NCI-H524 (cell line): ENCODE data around the gene DRICH1.
"Not testable (repeated sequence)": the region's sequence is repeated elsewhere in the genome, so short reads cannot be mapped to it uniquely, and the experiment has no call there.

Source experiments
- DNase-seq, 2 experiments: peaks; one replicate each; lab custom pipeline; 2025; lab: John Stamatoyannopoulos, UW

DRICH1 gene

DNA sequence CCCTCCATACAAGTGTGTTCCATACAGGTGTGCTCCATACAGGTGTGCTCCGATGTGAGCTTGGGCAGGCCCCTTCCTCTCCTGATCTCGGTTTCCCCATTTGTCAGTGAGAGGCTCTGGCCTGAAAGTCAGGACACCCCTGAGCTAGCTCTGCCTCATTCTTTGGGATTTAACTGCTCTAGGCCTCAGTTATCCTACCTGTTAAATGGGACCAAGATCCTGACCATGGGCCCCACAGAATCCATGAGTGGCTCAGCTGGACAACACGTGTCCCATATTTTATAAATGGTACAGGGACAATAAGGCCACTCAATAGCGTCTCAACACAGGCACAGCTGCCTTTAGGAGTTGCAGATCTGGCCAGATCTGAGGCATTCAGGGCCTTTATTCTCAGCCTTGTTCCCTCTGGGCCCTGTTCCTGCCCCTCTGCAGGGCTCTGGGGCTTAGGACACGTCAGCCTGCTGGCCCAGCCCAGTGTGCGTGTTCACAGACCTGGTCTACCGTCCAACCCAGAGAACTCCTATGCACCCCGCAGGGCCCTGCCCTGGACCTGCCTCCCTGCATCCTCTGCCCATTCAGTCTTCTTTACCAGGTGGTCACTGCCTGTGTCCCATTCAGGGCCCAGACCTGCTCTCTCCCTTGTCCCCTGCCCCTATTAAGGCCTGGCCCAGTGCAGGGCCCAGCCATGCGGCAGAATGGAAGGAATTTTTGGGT lies 33.2 kb downstream of the DRICH1 start:
- DNase-seq, result no peak

DNA sequence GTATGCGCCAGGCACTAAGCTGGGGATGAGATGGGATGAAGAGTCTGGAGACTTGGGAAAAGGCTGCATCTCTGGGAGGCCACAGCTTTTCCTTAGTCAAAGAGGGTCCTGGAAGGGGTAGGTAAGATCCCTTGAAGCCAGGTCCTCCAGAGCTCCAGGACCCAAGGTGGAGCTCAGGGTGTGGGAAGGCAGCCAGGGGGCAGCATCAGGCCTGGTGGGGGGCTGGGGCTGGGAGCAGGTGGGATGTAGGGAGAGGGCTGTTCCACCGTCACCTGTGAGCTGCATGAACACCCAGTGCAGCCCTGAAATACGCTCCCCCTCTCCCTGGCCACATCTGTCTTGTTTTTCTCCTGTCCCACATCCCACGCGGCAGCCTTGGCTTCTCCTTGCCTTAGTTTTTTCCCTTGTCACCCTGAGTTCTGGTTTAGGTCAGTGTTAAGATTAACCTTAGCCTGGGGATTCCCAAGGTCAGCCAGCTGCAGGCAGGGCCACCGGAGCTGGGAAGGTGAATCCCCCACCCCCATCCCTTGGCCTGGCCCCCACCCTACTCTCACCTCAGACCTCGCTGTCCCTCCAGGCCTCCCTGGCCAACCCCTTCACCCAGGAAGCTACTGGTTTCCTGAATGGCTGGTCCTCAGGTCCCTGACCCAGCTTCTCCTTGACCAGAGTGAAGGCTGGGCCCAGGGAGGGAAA lies 34.4 kb downstream of the DRICH1 start:
- DNase-seq, result not testable (repeated sequence)

DNA sequence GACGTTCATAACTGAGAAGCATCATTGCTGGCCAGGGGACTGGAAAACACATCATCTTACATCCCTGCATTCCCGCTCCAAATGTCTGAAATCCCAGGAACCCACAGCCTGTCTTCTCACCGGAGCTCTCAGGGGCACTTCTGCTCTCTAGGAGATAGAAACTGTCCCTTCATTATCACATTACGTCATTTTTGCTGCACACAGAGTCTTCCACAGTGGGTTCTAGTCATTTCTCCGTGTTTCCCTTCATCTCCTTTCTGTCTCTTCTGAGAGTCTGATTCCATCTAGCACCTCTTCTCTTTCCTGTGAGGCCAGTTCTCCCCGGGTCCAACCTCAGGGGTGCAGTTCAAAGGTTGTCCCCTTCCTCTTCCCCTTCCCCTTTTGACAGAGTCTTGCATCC lies 36.2 kb downstream of the DRICH1 start:
- DNase-seq, result not testable (repeated sequence)

DNA sequence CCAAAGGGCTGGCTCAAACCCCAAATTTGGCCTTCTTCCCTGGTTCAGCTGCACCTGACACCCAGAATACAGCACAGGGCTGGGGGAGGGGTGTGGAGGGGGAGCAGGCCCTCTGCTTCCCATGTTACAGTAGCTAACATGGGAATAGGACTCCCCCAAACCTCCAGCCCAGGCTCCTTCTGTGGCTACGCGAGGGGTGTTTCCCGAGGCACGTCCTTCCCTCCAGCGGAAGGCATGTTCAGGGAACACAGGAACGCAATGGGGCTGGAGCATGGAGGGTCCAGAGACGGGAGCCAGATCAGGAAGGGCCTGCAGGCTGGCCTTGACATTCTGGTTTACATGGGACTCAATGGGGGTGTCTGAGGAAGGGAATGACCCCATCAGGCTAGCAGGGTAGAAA lies 40.3 kb downstream of the DRICH1 start:
- DNase-seq, result no peak

DNA sequence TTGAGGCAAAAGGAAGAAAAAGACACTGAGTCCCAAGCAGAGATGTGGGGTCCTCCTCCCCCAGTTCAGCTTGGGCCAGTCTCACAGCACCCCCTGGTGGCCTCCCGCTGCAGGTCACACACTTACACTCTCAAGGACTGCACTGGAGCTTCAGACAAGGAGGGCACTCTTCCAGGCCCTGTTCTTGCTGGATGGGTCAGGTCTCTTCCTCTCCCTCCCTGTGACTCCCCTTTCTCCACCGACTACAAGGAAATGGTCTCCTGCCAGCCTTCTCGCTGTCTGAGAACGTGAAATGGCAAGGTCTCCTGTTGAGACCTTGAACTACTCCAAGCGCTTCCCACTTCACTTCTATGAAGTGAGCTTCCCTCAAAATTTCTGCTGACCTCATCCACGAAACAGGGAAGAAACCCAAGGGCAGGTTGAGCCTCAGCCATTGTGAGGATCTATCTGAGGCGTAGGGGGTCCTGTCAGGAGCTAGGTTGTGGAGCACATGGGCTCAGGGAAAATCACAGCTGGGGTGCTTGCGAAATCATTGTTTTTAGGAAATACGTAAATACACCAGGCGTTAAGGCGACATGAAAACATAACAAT lies 40.8 kb downstream of the DRICH1 start:
- peak; percentile 27 to 52 for DNase-seq

DNA sequence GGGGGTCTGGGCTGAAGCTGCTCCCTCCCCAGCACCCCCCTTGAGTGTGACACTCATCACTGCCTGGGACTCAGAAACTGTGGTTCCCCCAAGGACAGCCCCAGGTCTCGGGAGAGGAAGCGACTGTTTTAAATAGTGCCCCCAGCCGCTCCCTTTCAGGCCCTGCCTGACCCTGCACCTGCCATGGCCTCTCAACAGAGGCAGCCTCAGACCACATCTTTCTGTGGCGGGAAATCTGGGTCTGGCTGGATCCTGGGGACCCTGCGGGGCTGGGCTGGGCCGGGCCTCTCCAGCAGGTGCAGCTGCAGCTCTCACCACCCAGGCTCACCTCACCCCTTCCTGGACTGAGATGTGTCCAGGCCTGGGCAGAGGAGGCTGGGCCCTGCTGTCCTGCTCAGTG lies 48.3 kb downstream of the DRICH1 start:
- no peak for DNase-seq

DNA sequence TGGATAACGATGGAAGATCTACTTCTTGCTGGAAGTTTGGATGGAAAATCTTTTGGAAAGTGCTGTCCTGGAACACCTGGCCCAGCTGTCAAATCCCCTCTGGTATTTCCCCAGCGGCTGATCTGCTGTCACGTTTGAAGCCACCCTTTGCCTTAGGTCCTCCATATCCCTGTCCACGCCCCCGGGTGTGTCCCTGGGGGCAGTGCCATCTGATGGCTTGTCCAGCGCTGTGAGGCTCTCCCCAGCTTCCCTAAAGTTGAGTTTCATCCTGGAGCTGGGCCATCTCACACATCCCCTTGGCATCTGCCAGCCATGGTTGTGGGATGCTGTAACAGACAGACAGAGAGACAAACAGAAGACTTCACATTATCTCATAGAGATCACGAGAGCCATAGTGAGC lies 49.0 kb downstream of the DRICH1 start:
- no peak for DNase-seq

DNA sequence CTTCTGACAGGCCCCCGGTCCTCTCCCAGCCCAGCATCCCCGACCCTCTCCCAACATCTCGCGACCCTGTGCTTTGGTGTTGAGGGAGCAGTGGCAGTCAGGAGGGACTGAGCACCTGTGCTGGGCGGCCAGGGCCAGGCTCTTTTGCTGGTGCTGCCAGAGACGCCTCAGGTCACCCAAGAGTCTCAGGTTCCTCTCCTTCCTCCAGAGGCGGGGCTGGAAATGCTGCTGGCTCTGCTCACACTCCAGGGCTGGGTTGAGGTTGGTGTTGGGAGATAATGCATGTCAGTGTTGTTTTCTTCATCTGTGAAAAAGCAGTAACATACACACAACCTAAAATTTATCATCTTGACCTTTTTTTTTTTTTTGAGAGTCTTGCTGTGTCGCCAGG lies 50.9 kb downstream of the DRICH1 start:
- DNase-seq, result no peak

DNA sequence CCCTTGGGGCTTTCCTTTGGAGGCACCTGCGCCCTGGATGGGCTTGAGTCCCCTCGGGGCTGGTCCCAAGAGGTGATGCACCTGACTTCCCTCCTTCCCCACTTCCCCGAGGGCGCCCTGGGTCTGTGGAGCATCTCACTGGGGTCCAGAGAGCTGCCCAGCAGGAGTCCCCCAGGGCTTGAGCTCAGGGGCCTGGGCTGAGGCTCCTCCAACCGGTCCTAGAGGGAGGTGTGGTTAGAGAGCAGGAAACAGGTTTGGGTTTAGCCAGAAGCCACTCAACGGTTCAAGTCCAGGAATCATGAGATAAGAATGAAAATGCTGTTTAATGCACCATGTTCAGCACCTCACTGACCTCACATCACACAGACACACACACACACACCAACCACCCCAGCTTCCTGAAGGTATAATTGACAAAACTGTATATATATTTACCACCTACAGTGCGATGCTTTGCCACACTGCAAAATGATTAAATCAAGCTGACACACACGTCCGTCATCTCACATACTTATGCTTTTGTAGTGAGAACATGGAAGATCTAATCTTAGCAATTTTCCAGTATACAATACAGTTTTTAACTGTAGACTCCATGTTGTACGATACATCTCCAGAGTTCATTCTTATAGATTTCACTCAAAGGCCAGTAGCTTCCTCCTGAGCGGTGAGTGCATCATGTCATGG lies 51.4 kb downstream of the DRICH1 start:
- DNase-seq, result no peak

DNA sequence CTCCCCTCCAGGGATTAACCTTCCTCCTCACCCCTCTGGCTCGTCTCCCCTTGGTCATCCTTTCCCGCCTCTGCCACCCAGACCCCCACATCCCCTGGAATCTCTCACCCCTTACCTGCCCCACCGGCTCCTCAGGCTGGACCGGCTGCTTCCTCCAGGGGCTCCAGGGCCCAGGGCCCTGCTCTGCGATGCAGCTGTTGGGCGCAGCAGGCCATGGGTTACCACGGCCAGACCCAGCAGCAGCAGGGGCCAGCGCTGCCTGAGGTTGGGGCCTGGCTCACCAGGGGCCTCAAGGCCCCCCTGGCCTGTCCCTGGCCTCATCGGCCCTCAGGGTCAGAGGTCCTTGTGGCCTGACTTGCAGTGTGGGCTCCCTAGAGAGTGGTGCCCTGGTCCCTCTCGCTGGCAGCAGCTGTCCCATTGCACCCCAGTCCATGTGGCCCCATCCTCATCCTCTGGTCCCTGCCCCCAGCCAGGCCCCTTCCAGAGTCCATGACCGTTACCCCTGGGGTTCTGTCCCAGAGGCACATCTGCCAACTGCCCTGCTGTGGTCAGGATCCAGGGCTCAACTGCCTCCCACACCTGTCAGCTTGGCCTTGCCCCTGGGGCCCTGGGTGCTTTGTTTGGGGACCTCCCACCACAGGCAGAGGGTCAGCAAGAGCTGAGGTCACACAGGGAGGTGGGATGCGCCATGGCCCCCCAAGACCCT lies 52.1 kb downstream of the DRICH1 start, which contains the start of gene IGLL1:
Gene IGLL1, minus strand, starts transcription at position 421 of the 706 bp plus-strand sequence. Its CDS starts 100 bp downstream, at position 321.
- DNase-seq, result no peak

DNA sequence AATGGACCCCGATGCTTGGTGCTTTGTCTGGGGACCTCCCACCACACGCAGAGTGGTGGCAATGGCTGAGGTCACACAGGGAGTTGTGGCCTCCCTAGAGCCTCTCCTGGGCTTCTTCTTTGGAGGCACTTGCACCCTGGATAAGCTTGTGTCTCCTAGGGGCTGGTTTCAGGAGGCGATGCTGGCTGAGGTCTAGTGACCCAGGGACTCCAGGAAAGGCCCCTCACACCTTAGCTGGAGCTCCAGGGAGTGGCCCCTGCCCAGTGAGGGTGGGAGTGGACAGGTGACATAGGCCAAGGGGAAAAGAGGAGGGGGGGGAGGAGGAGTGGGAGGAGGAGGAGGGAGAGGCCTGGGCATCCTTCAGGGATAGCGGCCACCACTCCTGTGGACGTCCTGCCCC lies 52.8 kb downstream of the DRICH1 start:
- no peak for DNase-seq

DNA sequence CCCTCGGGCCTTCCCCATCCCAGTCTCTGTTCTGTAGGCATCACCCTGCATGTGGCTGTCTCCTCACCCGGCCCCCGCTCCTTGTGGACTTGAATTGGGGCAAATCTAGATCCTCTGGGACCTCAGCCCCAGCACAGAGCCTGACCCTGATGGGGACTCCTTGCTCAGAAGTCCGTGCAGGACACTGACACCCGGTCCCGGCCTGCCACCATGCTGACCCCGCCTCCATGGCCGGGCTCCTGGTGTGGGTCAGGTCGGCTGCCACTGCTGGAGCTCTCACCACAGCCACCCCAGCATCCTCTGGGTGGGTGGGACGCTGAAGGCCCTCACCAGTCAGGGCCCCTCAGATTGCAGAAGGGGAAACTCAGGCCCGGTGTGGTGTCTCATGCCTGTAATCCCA lies 53.8 kb downstream of the DRICH1 start:
- no peak for DNase-seq

DNA sequence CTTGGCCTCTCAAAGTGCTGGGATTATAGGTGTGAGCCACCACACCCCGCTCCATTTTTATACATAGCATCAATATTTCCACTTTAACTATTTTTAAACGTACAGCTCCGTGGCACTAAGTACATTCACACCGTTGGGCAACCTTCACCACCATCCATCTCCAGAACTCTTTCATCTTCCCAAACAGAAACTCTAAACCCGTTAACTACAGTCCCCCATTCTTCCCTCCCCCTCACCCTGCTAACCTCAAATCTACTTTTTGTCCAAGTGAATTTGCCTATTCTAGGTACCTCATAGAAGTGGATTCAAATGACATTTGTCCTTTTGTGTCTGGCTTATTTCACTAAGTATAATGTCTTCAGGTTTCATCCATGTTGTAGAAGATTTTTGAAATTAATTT lies 55.4 kb downstream of the DRICH1 start:
- no peak for DNase-seq

DNA sequence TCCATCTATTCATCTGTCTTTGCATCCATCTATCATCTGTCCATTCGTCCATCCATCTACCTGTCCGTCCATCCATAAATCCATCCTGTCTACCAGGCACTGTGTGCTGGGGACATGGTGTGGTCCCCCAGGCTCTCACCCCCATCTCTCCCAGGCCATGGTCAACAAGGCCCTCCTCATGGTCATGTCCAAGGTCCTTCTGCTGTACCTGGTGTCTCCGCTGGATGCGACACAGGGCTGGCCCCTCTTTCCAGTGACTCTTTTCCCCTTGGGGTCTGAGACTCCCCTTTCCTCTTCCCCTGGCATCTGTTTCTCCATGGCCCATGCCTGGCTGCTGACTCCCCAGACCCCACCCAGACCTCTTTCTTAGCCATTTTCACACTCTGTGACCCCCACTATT lies 56.5 kb downstream of the DRICH1 start:
- DNase-seq, result no peak

DNA sequence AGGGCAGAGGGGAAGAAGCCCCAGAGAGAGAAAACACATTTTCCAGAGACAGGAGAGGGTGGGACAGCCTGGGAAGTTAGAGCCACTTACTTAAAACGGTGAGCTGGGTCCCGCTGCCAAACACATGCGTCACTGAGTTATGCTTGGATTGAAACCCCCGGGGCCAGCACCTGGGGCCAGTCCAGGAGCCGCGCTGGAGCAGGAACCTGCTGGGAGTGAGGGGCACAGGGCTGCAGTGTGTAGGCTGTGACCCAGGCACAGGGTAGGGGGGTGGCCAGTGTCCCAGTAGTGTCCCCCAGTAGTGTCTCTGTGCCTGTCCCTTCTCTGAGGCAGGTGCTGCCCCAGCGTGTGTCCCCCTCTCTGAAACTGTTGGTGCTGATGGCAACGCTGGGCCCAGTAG lies 57.2 kb downstream of the DRICH1 start:
- no peak for DNase-seq

DNA sequence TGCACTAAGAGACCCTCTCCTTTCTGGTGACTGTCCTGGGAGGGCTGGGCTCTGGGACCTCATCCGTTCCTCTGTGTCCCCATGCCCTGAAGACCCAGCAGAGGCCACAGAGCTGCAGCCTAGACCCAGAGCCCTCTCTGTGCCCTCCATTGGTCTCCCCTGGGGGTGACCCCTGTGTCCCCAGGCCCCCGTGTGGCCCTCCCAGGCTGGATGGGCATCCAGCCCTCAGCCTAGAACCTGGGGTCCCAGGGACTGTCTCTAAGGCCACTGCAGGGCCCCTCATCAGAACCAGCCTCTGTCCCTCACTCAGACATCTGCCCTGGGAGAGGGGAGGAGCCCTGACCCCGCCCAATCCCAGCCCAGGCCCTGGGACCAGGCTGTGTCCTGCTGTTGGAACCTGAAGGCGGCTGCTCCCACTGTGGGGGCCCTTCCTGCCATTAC lies 57.7 kb downstream of the DRICH1 start:
- no peak for DNase-seq

DNA sequence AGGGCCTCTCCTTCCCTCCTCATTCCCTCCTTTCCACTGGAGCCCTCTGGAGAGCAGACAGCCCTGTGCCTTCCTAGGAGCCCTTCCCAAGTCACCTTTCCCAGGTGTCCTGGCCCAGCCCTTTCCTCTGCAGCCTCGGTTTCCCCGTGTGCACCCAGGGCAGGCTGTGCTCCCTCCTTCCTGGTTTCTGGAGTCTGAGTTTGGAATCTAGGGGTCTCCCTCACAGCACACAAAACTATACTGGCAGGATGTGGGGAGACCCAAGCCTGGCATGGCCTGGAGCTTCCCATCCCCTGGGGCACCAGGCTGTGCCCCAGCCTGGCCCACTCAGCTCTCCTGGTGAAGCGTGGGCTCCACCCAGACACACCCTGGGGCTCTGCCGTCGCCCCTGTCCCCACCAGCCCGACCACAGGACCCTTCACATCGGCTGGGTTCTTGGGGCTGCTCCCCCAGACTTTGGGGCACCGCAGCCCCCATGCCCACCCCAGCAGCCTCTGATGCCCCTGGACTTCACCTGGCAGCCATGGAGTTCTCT lies 58.4 kb downstream of the DRICH1 start:
- DNase-seq, result not testable (repeated sequence)

DNA sequence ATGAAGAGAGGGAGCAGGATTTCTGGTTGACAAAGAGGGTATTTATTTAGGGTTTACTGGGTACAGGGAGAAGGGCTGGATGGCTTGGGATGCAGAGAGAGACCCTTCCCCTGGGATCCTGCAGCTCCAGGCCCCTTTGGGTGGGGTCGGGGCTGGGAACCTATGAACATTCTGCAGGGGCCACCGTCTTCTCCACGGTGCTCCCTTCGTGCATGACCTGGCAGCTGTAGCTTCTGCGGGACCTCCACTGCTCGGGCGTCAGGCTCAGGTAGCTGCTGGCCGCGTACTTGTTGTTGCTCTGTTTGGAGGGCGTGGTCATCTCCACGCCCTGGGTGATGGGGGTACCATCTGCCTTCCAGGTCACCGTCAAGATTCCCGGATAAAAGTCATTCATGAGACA lies 59.0 kb downstream of the DRICH1 start:
- not testable (repeated sequence) for DNase-seq

DNA sequence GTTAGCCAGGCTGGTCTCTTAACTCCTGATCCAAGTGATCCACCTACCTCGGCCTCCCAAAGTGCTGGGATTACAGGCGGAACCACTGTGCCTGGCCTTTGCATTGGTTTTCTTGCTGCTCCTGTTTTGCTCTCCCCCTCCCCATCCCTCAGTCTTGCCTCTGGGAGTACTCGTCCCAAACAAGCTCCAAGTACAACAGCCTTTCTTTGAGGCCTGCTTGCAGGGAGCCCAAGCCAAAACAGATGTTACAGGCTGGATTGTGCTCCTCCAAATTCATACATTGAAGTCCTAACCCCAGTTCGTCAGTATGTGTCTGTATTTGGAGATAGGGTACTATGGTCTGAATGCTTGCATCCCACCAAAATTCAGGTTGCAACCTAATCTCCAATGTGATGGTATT lies 60.6 kb downstream of the DRICH1 start:
- no peak for DNase-seq

DNA sequence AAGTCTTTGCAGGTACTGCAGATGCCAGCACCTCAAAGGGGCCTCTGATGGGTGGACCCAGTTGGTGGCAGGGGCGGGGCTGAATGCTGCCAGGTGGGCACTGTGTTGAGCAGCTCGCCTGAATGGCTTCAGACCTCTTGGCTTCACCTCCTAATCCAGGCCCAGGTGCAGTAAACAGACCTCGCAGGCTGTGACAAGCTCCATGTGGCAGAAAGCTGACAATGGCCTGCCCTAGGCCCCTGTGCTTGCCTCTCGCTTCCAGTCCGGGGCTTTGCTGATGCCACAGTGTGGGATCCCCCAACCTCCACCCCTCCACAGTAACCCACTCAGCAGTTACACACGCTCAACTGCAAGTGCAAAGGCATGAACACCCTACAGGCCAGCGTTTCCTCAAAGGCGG lies 61.4 kb downstream of the DRICH1 start:
- no peak for DNase-seq

DNA sequence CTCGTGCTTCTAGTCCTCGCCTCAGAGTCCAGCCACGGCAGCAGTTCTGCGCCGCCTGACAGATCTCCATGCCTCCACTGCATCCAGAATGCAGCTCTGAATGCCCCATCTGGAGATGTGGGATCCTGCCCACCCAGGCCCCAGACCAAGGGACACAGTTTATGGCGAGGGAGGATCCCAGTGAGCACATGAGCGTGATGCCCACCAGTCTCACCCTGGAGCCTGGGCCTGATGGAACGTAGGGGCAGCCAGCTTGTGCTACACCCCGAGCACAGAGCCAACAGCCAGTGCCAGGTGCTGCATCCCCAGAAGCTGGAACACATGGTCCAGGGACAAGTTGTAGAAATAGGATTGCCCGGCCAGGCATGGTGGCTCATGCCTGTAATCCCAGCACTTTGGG lies 62.4 kb downstream of the DRICH1 start:
- no peak for DNase-seq

DNA sequence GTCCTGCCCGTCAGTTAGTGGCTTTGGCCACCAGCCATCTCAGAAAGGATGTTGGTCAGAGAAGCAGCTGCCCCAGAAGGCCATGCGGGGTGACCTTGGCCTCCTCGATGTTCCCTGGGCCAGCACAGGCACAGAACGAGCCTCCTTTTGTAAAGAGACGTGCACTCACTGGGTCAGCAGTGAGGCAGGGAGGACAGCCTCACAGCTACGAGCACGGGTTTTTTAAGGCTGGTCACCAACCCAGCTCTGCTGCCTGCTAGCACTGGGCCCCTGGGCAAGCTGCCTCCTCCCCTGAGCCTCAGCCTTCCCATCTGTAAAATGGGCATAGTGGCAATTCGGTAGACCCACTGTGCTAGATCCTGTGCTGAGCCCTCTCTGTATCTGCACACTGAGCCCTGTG lies 62.8 kb downstream of the DRICH1 start:
- DNase-seq, result no peak
